Activated T-helper 1 cell treated with anti-CD3 and anti-CD28 coated beads, Interleukin-12 subunit alpha, Interleukin-12 subunit beta, Interleukin-2, Interleukin-4 antibody, amounts not matched to agents 30 ng/mL and 10 ng/mL and 1 ng/mL, durations not matched to agents 14 hours and 24 hours and 36 hours (primary cell): ENCODE results near the gene NEU2. TPM values are rescaled to one million over a fixed set of nuclear protein-coding genes. Genes with fewer than 3 reads are reported as not detected.
"Not testable (repeated sequence)": the region's sequence is repeated elsewhere in the genome, so short reads cannot be mapped to it uniquely, and the experiment has no call there.

Source experiments
- DNase-seq: peaks from one replicate; pipeline ENCODE4 v3.0.0; 2021; ENCODE audit warnings: low spot score
- H3K27ac Mint-ChIP-seq: one replicate; pipeline ENCODE4 v1.8.0; 2021; ENCODE audit warnings: mild to moderate bottlenecking, mixed read lengths
- H3K27me3 Mint-ChIP-seq: one replicate; pipeline ENCODE4 v1.8.0; 2022; ENCODE audit warnings: mild to moderate bottlenecking, moderate library complexity, mixed read lengths; ENCODE audit not compliant: insufficient read depth
- H3K36me3 Mint-ChIP-seq: one replicate; pipeline ENCODE4 v1.8.0; 2021; ENCODE audit warnings: low read depth, mixed read lengths
- H3K4me1 Mint-ChIP-seq: one replicate; pipeline ENCODE4 v1.8.0; 2021; ENCODE audit warnings: low read depth, mixed read lengths
- H3K4me3 Mint-ChIP-seq: one replicate; pipeline ENCODE4 v1.8.0; 2021; ENCODE audit warnings: mild to moderate bottlenecking, moderate library complexity, mixed read lengths
- H3K9me3 Mint-ChIP-seq: one replicate; pipeline ENCODE4 v1.8.0; 2021; ENCODE audit warnings: mixed read lengths
- intact Hi-C: fragments of 100-400 bp; cut with micrococcal nuclease; formaldehyde crosslinking; loops from one replicate; pipeline ENCODE4 v1.15.1; 2024
- total RNA-seq: library from RNA; stranded (reverse); gene quantifications from 2 replicates; pipeline ENCODE4 v1.2.3, GENCODE V29; 2022

Gene NEU2
- total RNA-seq, 1 donor from 2014 or later: not detected

- H3K36me3 Mint-ChIP-seq: no peaks in the 10 kb centered on the region
- intact Hi-C loops: no loop called here
- peaks cover 20% of the 10 kb centered on the region for H3K27me3 Mint-ChIP-seq
- H3K4me1 Mint-ChIP-seq: no peaks in the 10 kb centered on the region
- H3K4me3 Mint-ChIP-seq: no peak overlapping the region
- H3K27ac Mint-ChIP-seq: no peak overlapping the region
- no peaks in the 10 kb centered on the region for H3K9me3 Mint-ChIP-seq
- no peak for DNase-seq
Measured at GRCh38 chr2:233044974-233045605, 12.6 kb downstream of the NEU2 start.

DNA sequence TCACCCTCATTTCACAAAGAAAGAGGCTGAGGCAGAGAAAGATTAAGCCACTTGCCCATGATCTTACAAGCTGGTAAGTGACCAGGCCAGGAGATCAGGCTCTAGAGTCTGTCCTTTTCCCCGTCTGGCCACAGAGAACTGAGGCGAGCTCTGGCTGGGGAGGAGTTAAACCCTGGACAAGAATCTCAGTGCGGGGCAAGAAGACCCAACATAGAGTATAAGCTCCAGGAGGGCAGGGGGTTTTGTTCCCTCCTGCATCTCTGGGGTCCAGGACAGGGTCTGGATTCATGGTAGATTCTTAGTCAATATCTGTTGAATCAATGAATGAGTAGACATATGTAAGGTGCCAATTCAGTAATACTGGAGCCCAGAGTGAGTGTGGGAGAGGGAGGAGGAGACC lies 14.7 kb downstream of the NEU2 start:
- intact Hi-C loops: no loop called here
- Mint-ChIP-seq H3K27ac (no peak overlapping the region), H3K36me3 (no peaks in the 10 kb centered on the region), H3K9me3 (no peaks in the 10 kb centered on the region), H3K27me3 (peaks cover 21% of the 10 kb centered on the region), H3K4me3 (no peak overlapping the region), H3K4me1 (no peaks in the 10 kb centered on the region)
- DNase-seq: no peak

GRCh38 chr2:233047667-233048066 lies 15.2 kb downstream of the NEU2 start:
- no peaks in the 10 kb centered on the region for H3K4me1 Mint-ChIP-seq
- H3K9me3 Mint-ChIP-seq: no peaks in the 10 kb centered on the region
- peaks cover 23% of the 10 kb centered on the region for H3K27me3 Mint-ChIP-seq
- H3K27ac Mint-ChIP-seq: no peak overlapping the region
- H3K4me3 Mint-ChIP-seq: no peak overlapping the region
- intact Hi-C loops: no loop called here
- H3K36me3 Mint-ChIP-seq: no peaks in the 10 kb centered on the region
- DNase-seq: no peak

GRCh38 chr2:233048569-233049193 lies 16.2 kb downstream of the NEU2 start:
- Mint-ChIP-seq H3K27ac (no peak overlapping the region), H3K4me1 (peaks cover under 1% of the 10 kb centered on the region), H3K36me3 (no peaks in the 10 kb centered on the region), H3K27me3 (peaks cover 28% of the 10 kb centered on the region), H3K4me3 (no peak overlapping the region), H3K9me3 (no peaks in the 10 kb centered on the region)
- DNase-seq: no peak
- intact Hi-C loops: no loop called here

GRCh38 chr2:233049194-233049761 lies 16.8 kb downstream of the NEU2 start:
- Mint-ChIP-seq H3K27ac (no peak overlapping the region), H3K4me3 (no peak overlapping the region), H3K4me1 (peaks cover 7% of the 10 kb centered on the region), H3K9me3 (no peaks in the 10 kb centered on the region), H3K36me3 (no peaks in the 10 kb centered on the region), H3K27me3 (peaks cover 33% of the 10 kb centered on the region)
- intact Hi-C loops: no loop called here
- DNase-seq: no peak

- H3K4me1 Mint-ChIP-seq: peaks cover 10% of the 10 kb centered on the region
- no peaks in the 10 kb centered on the region for H3K36me3 Mint-ChIP-seq
- no peak overlapping the region for H3K4me3 Mint-ChIP-seq
- intact Hi-C loops: no loop called here
- H3K27me3 Mint-ChIP-seq: peaks cover 35% of the 10 kb centered on the region
- DNase-seq: no peak
- H3K9me3 Mint-ChIP-seq: no peaks in the 10 kb centered on the region
- H3K27ac Mint-ChIP-seq: no peak overlapping the region
Measured at GRCh38 chr2:233051241-233052149, 19.0 kb downstream of the NEU2 start.

DNA sequence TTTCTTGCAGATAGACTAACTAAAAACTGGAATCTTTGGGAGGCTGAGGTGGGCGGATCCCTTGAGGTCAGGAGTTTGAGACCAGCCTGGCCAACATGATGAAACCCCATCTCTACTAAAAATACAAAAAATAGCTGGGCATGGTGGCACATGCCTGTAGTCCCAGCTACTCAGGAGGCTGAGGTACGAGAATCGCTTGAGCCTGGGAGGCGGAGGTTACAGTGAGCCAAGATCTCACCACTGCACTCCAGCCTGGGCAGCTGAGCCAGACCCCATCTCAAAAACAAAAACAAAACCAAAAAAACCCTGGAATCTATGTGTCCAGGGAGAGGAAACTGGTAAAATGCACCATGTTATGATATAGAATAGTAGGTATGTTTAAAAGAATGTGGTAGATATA lies 20.0 kb downstream of the NEU2 start:
- H3K36me3 Mint-ChIP-seq, H3K4me3 Mint-ChIP-seq, intact Hi-C loops, DNase-seq, H3K27ac Mint-ChIP-seq, H3K9me3 Mint-ChIP-seq: not testable (repeated sequence)
- H3K4me1 Mint-ChIP-seq: peaks cover 10% of the 10 kb centered on the region
- H3K27me3 Mint-ChIP-seq: peaks cover 30% of the 10 kb centered on the region

- H3K27ac Mint-ChIP-seq: no peak overlapping the region
- H3K9me3 Mint-ChIP-seq: no peaks in the 10 kb centered on the region
- H3K4me3 Mint-ChIP-seq: no peak overlapping the region
- intact Hi-C loops: loop anchor here (1.0 kb wide), 2 partner anchors 201 to 448 kb away; no protein-coding TSS in a partner anchor
- peaks cover 25% of the 10 kb centered on the region for H3K27me3 Mint-ChIP-seq
- H3K4me1 Mint-ChIP-seq: peaks cover 18% of the 10 kb centered on the region
- peak; percentile 52 for DNase-seq
- no peaks in the 10 kb centered on the region for H3K36me3 Mint-ChIP-seq
Measured at GRCh38 chr2:233053928-233054784, 21.7 kb downstream of the NEU2 start.

GRCh38 chr2:233055362-233055761 lies 22.9 kb downstream of the NEU2 start:
- Mint-ChIP-seq H3K27me3 (peaks cover 25% of the 10 kb centered on the region), H3K27ac (no peak overlapping the region), H3K4me1 (peaks cover 27% of the 10 kb centered on the region), H3K36me3 (no peaks in the 10 kb centered on the region), H3K4me3 (no peak overlapping the region), H3K9me3 (no peaks in the 10 kb centered on the region)
- DNase-seq: no peak
- intact Hi-C loops: no loop called here

GRCh38 chr2:233056961-233057605 lies 24.6 kb downstream of the NEU2 start:
- H3K9me3 Mint-ChIP-seq: no peaks in the 10 kb centered on the region
- H3K4me1 Mint-ChIP-seq: peaks cover 29% of the 10 kb centered on the region
- DNase-seq: no peak
- intact Hi-C loops: no loop called here
- H3K27ac Mint-ChIP-seq: peak overlapping the region; percentile 14
- H3K4me3 Mint-ChIP-seq: no peak overlapping the region
- peaks cover 20% of the 10 kb centered on the region for H3K27me3 Mint-ChIP-seq
- peaks cover 6% of the 10 kb centered on the region for H3K36me3 Mint-ChIP-seq

GRCh38 chr2:233058717-233059546 lies 26.5 kb downstream of the NEU2 start:
- Mint-ChIP-seq H3K27me3 (peaks cover 8% of the 10 kb centered on the region), H3K27ac (peak overlapping the region; percentile 79), H3K9me3 (no peaks in the 10 kb centered on the region), H3K36me3 (peaks cover 6% of the 10 kb centered on the region), H3K4me1 (peaks cover 45% of the 10 kb centered on the region), H3K4me3 (peak overlapping the region; percentile 65)
- no peak for DNase-seq
- intact Hi-C loops: no loop called here
